ENCODE data around the gene RXYLT1.

The RXYLT1 gene

DNA sequence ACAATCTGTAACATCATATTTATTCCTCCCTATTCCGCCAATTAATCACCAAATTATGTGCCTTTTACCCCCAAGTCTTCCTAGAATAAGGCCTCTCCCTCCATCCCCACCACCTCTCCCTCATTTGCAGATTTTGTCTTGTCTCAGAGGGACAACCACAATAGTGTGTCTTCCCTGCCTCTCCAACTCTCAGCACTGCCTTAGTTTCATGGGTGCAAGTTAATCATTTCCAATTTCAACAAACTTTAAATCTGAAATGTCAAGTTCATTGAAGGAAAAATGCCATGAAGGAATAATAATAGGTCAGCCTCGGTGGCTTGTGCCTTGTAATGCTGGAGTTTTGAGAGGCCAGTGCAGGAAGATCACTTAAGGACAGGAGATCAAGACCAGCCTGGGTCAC is 31.6 kb downstream of the RXYLT1 start:
- TF ChIP-seq JUND (IDR thresholded peaks at IDR 0.05; ENCODE audit: low read depth), result no peak
- in situ Hi-C loops (cut with HindIII; ENCODE audit: low pct_unique_long_range_greater_than_20kb, low sequenced_read_pairs), result no loop called here
- no peak for DNase-seq (ENCODE audit: low read depth in 1 of 2, low spot score in 1 of 2)

DNA sequence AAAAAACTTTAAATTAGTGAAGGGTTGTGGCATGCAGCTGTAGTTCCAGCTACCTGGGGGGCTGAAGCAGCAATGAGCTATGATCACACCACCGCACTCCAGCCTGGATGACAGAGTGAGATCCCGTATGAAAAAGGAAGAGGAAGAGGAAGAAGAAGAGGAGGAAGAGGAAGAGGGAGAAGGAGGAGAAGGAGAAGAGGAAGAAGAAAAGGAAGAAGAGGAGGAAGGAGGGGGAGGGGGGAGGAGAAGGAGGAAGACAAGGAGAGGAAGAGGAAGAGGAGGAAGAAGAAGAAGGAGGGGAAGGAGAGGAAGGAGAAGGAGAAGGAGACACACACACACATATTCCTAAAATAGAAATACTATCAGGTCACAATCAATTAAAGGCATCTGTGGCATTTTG is 32.0 kb downstream of the RXYLT1 start:
- TF ChIP-seq JUND (IDR thresholded peaks at IDR 0.05; ENCODE audit: low read depth), result no peak
- no peak for DNase-seq (ENCODE audit: low read depth in 1 of 2, low spot score in 1 of 2)
- in situ Hi-C loops (cut with HindIII; ENCODE audit: low pct_unique_long_range_greater_than_20kb, low sequenced_read_pairs), result no loop called here

DNA sequence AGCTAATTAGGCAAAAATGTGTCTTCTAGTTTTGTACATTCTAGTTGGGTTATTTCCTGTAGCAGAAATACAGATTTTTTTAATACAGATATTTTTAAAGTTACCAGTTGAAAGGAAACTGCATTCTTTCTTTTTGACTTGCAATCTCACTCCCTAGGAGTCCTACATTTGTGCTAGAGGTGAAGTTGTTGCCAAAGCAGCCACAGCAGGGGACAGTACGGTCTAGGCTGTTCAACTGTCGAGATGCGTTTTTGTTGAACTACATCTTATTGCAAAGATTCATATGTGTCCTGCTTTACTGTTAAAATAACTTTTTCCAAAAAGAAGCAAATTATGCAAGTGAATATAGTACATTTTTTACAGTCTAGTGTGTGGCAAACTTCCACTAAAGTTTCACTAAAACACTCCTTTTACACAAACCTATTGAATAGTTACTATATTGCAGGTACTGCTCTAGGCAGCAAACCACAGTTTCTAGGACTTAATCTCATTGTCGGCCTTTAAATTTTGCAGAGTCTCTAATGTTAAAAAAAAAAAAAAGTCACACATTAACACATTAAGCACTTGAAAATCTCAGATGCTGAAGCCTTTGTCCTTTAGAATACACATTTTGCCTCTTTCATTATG is 34.5 kb downstream of the RXYLT1 start:
- DNase-seq (ENCODE audit: low read depth in 1 of 2, low spot score in 1 of 2), result no peak
- TF ChIP-seq JUND (IDR thresholded peaks at IDR 0.05; ENCODE audit: low read depth), result no peak
- in situ Hi-C loops (cut with HindIII; ENCODE audit: low pct_unique_long_range_greater_than_20kb, low sequenced_read_pairs), result no loop called here

DNA sequence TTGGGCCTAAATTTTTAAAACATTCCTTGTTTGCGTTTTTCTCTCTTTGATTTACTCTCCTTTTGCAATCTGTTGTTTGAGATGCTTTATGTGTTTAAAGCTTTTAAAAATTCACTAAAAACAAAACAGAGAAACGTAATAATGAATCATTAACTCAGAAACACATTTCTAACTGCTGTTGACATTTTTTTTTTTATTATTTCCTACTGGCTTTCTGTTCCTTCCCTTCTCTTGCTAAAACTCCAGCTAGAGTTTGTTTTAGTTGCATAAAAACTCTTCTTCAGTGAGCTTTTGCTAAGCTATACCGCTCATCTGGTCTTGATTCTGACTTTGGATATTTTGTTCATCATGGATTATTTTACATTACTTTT is 35.8 kb downstream of the RXYLT1 start:
- in situ Hi-C loops (cut with HindIII; ENCODE audit: low pct_unique_long_range_greater_than_20kb, low sequenced_read_pairs), result no loop called here
- TF ChIP-seq JUND (IDR thresholded peaks at IDR 0.05; ENCODE audit: low read depth), result no peak

DNA sequence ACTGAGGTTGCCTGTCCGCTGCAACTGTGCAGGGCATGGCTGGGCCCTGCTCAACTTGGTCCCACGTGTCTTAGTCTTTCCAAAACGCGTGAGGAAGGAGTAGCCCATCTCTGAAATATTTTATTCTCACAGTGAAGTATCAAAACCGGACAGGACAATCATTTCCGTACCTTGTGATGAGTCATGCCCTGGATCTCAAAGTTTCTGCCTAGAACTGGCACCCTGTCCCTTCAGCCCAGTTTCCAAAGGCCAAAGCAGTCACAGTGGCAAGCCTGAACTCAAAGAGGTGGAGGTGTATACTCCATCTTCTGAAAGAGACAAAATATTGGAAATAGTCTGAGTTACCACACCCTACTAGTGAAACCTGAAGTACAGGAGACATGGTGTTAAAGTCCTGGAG is 36.3 kb downstream of the RXYLT1 start:
- DNase-seq (ENCODE audit: low read depth in 1 of 2, low spot score in 1 of 2), result no peak
- in situ Hi-C loops (cut with HindIII; ENCODE audit: low pct_unique_long_range_greater_than_20kb, low sequenced_read_pairs), result no loop called here
- TF ChIP-seq JUND (IDR thresholded peaks at IDR 0.05; ENCODE audit: low read depth), result no peak

More for the DNA sequence above, 35.8 kb downstream of the RXYLT1 start:
- no peak for DNase-seq (ENCODE audit: low read depth in 1 of 2, low spot score in 1 of 2)

DNA sequence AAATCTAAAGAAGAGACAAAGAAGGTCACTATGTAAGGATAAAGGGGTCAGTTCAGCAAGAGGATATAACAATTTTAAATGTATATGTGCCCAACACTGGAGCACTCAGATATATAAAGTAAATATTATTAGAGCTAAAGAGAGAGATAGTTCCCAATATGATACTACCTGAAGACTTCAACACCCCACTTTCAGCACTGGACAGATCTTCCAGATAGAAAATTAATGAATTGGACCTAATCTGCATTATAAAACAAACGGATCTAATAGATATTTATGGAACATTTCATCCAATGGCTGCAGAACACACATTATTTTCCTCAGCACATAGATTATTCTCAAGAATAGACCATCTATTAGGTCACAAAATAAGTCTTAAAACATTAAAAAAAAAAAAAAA is 40.7 kb downstream of the RXYLT1 start:
- DNase-seq (ENCODE audit: low read depth in 1 of 2, low spot score in 1 of 2), result no peak
- no peak for TF ChIP-seq JUND (IDR thresholded peaks at IDR 0.05; ENCODE audit: low read depth)
- in situ Hi-C loops (cut with HindIII; ENCODE audit: low pct_unique_long_range_greater_than_20kb, low sequenced_read_pairs), result no loop called here

DNA sequence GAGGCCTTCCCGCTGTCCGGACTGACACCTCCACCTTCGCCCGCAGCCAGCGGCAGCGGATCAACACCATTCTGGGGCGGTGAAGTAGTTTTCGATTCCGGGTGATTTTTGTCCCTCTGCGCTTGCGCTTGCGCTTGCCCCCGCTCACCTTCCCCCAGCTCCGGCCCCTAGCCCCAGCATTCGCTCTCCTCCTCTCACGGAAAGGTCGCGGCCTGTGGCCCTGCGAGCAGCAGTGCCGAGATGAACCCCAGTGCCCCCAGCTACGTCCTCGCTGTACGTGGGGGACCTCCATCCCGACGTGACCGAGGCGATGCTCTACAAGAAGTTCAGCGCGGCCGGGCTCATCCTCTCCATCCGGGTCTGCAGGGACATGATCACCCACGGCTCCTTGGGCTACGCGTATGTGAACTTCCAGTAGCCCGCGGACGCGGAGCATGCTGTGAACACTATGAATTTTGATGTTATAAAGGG is 42.1 kb downstream of the RXYLT1 start:
- in situ Hi-C loops (cut with HindIII; ENCODE audit: low pct_unique_long_range_greater_than_20kb, low sequenced_read_pairs), result no loop called here
- DNase-seq (ENCODE audit: low read depth in 1 of 2, low spot score in 1 of 2), result no peak
- no peak for TF ChIP-seq JUND (IDR thresholded peaks at IDR 0.05; ENCODE audit: low read depth)

DNA sequence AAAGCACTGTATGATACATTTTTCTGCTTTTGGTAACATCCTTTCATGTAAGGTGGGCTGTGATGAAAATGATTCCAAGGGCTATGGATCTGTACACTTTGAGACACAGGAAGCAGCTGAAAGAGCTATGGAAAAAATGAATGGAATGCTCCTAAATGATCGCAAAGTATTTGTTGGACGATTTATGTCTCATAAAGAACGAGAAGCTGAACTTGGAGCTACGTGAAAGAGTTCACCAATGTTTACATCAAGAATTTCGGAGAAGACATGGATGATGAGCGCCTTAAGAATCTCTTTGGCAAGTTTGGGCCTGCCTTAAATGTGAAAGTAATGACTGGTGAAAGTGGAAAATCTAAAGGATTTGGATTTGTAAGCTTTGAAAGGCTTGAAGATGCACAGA is 42.6 kb downstream of the RXYLT1 start:
- in situ Hi-C loops (cut with HindIII; ENCODE audit: low pct_unique_long_range_greater_than_20kb, low sequenced_read_pairs), result no loop called here

DNA sequence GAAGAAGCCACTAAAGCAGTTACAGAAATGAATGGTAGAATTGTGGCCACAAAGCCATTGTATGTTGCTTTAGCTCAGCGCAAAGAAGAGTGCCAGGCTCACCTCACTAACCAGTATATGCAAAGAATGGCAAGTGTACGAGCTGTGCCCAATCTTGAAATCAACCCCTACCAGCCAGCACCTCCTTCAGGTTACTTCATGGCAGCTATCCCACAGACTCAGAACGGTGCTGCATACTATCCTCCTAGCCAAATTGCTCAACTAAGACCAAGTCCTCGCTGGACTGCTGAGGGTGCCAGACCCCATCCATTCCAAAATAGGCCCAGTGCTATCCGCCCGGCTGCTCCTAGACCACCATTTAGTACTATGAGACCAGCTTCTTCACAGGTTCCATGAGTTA is 43.3 kb downstream of the RXYLT1 start:
- in situ Hi-C loops (cut with HindIII; ENCODE audit: low pct_unique_long_range_greater_than_20kb, low sequenced_read_pairs), result no loop called here
- no peak for TF ChIP-seq JUND (IDR thresholded peaks at IDR 0.05; ENCODE audit: low read depth)
- DNase-seq (ENCODE audit: low read depth in 1 of 2, low spot score in 1 of 2), result no peak

More for the DNA sequence above, 42.6 kb downstream of the RXYLT1 start:
- DNase-seq (ENCODE audit: low read depth in 1 of 2, low spot score in 1 of 2), result no peak
- TF ChIP-seq JUND (IDR thresholded peaks at IDR 0.05; ENCODE audit: low read depth), result no peak

DNA sequence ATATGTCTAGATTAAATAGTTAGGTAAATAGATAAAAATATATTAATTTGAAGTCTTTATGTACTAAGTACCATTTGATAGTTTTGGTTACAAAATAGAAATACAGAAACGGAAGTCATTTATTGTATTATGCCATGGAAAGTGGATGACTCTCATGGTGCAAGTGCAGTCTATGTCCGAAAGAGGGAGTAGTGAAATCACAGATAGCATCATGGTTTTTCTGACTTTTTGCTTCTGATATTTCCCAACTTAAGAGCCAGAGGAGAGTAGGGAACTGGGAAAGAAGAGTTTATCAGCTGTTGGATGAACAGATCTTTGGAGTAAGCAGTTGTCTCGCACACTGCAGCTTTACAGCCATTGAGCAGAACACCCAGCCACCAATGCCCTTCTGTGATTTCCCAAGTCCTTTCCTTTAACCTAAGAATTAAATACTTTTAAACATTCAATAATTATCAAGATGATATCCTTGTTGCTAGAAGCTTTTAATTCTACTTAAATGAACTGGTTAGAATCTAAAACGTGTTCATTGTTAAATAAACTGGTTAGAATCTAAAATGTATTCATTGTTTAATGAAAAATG is 46.4 kb downstream of the RXYLT1 start:
- peak; percentile 62 to 80 for DNase-seq (ENCODE audit: low read depth in 1 of 2, low spot score in 1 of 2)
- in situ Hi-C loops (cut with HindIII; ENCODE audit: low pct_unique_long_range_greater_than_20kb, low sequenced_read_pairs), result no loop called here
- no peak for TF ChIP-seq JUND (IDR thresholded peaks at IDR 0.05; ENCODE audit: low read depth)

DNA sequence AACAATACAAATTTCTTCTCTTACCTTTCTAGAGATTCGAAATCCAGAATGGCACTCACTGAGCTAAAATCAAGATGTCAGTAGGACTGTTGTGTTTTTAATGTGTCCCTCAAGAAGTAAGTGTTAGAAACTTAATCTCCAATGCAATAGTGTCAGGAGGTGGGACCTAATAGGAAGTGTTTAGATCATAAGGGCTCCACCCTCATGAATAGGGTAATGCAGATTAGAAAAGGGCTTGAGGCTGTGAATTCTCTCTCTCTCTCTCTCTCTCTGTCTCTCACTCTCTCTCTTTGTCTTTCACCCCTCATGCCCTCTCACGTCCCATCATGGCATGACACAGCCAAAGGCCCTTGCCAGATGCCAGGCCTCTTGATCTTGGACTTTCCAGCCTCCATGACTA is 49.2 kb downstream of the RXYLT1 start:
- in situ Hi-C loops (cut with HindIII; ENCODE audit: low pct_unique_long_range_greater_than_20kb, low sequenced_read_pairs), result no loop called here
- DNase-seq (ENCODE audit: low read depth in 1 of 2, low spot score in 1 of 2), result no peak

DNA sequence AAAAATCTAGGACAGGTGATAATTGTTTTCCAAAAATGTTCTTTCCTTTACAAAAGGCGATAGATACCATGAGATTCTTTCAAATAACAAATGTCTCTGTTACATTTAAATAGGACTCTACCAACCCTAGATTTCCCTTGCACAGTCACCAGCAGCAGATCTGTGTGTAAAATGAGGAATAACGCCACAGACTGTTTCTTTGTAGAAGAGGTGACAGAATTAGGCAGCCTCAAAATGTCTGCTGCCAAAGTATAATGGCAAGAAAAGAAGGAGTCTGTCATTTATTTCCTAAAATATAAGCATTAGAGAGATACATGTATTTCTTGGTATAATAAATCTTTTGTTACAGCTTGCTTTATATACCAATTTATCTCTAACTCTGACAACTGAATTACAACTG is 56.3 kb downstream of the RXYLT1 start:
- TF ChIP-seq JUND (IDR thresholded peaks at IDR 0.05; ENCODE audit: low read depth), result no peak
- no peak for DNase-seq (ENCODE audit: low read depth in 1 of 2, low spot score in 1 of 2)
- in situ Hi-C loops (cut with HindIII; ENCODE audit: low pct_unique_long_range_greater_than_20kb, low sequenced_read_pairs), result no loop called here

More for the DNA sequence above, 49.2 kb downstream of the RXYLT1 start:
- no peak for TF ChIP-seq JUND (IDR thresholded peaks at IDR 0.05; ENCODE audit: low read depth)

DNA sequence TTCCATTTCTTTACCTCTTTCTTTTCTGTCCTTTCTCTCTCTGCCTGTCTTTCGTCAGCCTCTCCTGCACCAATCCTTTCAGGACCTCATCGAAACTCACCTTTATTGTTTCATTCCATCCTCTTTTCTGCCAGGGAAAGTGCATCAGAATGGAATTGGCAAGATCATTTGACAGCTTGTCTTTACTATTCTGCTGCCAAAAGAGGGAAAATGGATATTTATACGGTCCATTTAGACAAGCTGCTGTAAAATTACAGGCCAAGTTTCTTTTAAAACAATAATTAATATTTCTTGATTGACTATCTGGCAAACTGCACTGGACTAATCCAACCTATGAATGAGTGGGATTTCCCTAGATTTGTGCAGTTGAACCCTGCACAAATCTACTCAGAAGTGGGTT is 57.2 kb downstream of the RXYLT1 start:
- in situ Hi-C loops (cut with HindIII; ENCODE audit: low pct_unique_long_range_greater_than_20kb, low sequenced_read_pairs), result no loop called here
- no peak for DNase-seq (ENCODE audit: low read depth in 1 of 2, low spot score in 1 of 2)
- TF ChIP-seq JUND (IDR thresholded peaks at IDR 0.05; ENCODE audit: low read depth), result no peak

DNA sequence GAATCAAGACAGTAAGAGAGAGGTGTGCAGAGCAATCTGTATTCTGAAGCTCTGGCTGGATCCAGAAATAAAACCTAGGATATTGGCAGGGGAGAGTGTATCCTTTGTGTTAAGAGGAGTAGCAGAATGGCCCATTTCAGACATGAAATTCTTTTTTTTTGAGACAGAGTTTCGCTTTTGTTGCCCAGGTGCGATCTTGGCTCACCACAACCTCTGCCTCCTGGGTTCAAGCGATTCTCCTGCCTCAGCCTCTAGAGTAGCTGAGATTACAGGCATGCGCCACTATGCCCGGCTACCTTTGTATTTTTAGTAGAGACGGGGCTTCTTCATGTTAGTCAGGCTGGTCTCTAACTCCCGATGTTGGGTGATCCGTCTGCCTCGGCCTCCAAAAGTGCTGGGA is 58.7 kb downstream of the RXYLT1 start:
- no peak for DNase-seq (ENCODE audit: low read depth in 1 of 2, low spot score in 1 of 2)
- in situ Hi-C loops (cut with HindIII; ENCODE audit: low pct_unique_long_range_greater_than_20kb, low sequenced_read_pairs), result no loop called here
- no peak for TF ChIP-seq JUND (IDR thresholded peaks at IDR 0.05; ENCODE audit: low read depth)

Measured in T47D (cell line).